WTC11 (cell line): ENCODE measurements around the gene TNFRSF4. TPM values are rescaled to one million over a fixed set of nuclear protein-coding genes. Genes with fewer than 3 reads are reported as not detected.

Experiments
- ATAC-seq: fragments of 200-7000 bp; cut with Tn5 transposase; 2 replicates; pipeline ENCODE4 v1.10.0; 2021; ENCODE audit warnings: mild to moderate bottlenecking, moderate library complexity
- CTCF ChIA-PET: fragments of 300-600 bp; sonication (Branson Sonifier 250); formaldehyde crosslinking; loops from one replicate; lab custom pipeline; 2021; ENCODE audit warnings: antibody characterized with exemption; lab: Charles Lee
- POLR2A ChIA-PET: fragments of 350-600 bp; sonication (Branson Sonifier 250); formaldehyde crosslinking; loops from one replicate; lab custom pipeline; 2021; ENCODE audit warnings: antibody characterized with exemption; lab: Charles Lee
- DNase-seq: peaks from one replicate; pipeline ENCODE4 v3.0.0; 2021; ENCODE audit warnings: low spot score
- H3K27ac Mint-ChIP-seq: 2 replicates; pipeline ENCODE4 v1.8.0; 2021; ENCODE audit warnings: mixed read lengths
- H3K27me3 Mint-ChIP-seq: 2 replicates; pipeline ENCODE4 v1.8.0; 2021; ENCODE audit warnings: low read depth, mild to moderate bottlenecking, moderate library complexity, mixed read lengths
- H3K36me3 Mint-ChIP-seq: 2 replicates; pipeline ENCODE4 v1.8.0; 2021; ENCODE audit warnings: mixed read lengths
- H3K4me1 Mint-ChIP-seq: 2 replicates; pipeline ENCODE4 v1.8.0; 2022; ENCODE audit warnings: mixed read lengths
- H3K4me3 Mint-ChIP-seq: 2 replicates; pipeline ENCODE4 v1.8.0; 2021; ENCODE audit warnings: mild to moderate bottlenecking, moderate library complexity, mixed read lengths
- H3K9me3 Mint-ChIP-seq: 2 replicates; pipeline ENCODE4 v1.8.0; 2021; ENCODE audit warnings: mixed read lengths
- CBFB ChIP-seq: sonication (generic); formaldehyde crosslinking; IDR thresholded peaks from 2 replicates; pipeline ENCODE4 v1.8.1; 2022; ENCODE audit warnings: mild to moderate bottlenecking, low read depth, missing genetic modification reagents
- MAX ChIP-seq: sonication (generic); formaldehyde crosslinking; IDR thresholded peaks from 2 replicates; pipeline ENCODE4 v1.8.0; 2022; ENCODE audit warnings: mild to moderate bottlenecking, missing genetic modification reagents
- NFE2L1 ChIP-seq: sonication (generic); formaldehyde crosslinking; IDR thresholded peaks from 2 replicates; pipeline ENCODE4 v1.8.1; 2023; ENCODE audit warnings: missing genetic modification reagents
- STAT6 ChIP-seq: sonication (generic); formaldehyde crosslinking; conservative IDR thresholded peaks from 2 replicates; pipeline ENCODE4 v1.8.1; 2023; ENCODE audit warnings: mild to moderate bottlenecking, low read depth, missing genetic modification reagents, moderate library complexity
- ZNF416 ChIP-seq: fragments of 250-450 bp; sonication (Bioruptor Pico); IDR thresholded peaks from 2 replicates; pipeline ENCODE4 v1.9.0; 2021; ENCODE audit warnings: mild to moderate bottlenecking, inconsistent platforms
- total RNA-seq: library from RNA; stranded (reverse); gene quantifications from 3 replicates; pipeline ENCODE4 v1.2.3, GENCODE V29; 2021
- TF ChIP-seq, protein P1 (sequence below): sonication (generic); formaldehyde crosslinking; IDR thresholded peaks from 2 replicates; pipeline ENCODE4 v1.8.0; 2022; ENCODE audit warnings: mild to moderate bottlenecking, missing genetic modification reagents
- TF ChIP-seq, protein P2 (sequence below): sonication (generic); formaldehyde crosslinking; IDR thresholded peaks from 2 replicates; pipeline ENCODE4 v1.8.1; 2022; ENCODE audit warnings: low read depth, missing genetic modification reagents, borderline replicate concordance
- TF ChIP-seq, protein P3 (sequence below): sonication (generic); formaldehyde crosslinking; IDR thresholded peaks from 2 replicates; pipeline ENCODE4 v1.8.1; 2022; ENCODE audit warnings: mild to moderate bottlenecking, missing genetic modification reagents, moderate library complexity, borderline replicate concordance
- TF ChIP-seq, protein P4 (sequence below): fragments of 250-450 bp; sonication (Bioruptor Pico); IDR thresholded peaks from 2 replicates; pipeline ENCODE4 v1.8.0; 2021; ENCODE audit warnings: mild to moderate bottlenecking

Gene TNFRSF4
- total RNA-seq, 1 experiment from 2014 or later, result 0.33 TPM

- DNase-seq (peak; percentile 49), ATAC-seq (peak; percentile 63)
- POLR2A ChIA-PET, result interaction anchor here (0.7 kb wide), 1 partner anchor 21 kb away, joined by 4 read pairs; no protein-coding TSS in a partner anchor
- CTCF ChIA-PET, result interaction anchor here (0.7 to 2.1 kb wide), 5 partner anchors 10 to 243 kb away, joined by 4 to 9 read pairs (median 6); no protein-coding TSS in a partner anchor
- H3K27me3 Mint-ChIP-seq, result no peaks in the 10 kb centered on the region
- H3K4me3 Mint-ChIP-seq, result no peak within 1 kb of the TSS
- TF ChIP-seq, protein P1, sequence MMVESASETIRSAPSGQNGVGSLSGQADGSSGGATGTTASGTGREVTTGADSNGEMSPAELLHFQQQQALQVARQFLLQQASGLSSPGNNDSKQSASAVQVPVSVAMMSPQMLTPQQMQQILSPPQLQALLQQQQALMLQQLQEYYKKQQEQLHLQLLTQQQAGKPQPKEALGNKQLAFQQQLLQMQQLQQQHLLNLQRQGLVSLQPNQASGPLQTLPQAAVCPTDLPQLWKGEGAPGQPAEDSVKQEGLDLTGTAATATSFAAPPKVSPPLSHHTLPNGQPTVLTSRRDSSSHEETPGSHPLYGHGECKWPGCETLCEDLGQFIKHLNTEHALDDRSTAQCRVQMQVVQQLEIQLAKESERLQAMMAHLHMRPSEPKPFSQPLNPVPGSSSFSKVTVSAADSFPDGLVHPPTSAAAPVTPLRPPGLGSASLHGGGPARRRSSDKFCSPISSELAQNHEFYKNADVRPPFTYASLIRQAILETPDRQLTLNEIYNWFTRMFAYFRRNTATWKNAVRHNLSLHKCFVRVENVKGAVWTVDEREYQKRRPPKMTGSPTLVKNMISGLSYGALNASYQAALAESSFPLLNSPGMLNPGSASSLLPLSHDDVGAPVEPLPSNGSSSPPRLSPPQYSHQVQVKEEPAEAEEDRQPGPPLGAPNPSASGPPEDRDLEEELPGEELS (CRISPR knock-in tag), result 0 out of 2 replicates have a peak, but pooled peaks have one; percentile 20
- TF ChIP-seq STAT6 (CRISPR knock-in tag), result no peak
- H3K9me3 Mint-ChIP-seq, result no peaks in the 10 kb centered on the region
- H3K27ac Mint-ChIP-seq, result no peak within 1 kb of the TSS
- no peaks in the 10 kb centered on the region for H3K4me1 Mint-ChIP-seq
- H3K36me3 Mint-ChIP-seq, result peaks cover 2% of the 10 kb centered on the region; the same call in 1 of the 2 replicates
Observed at GRCh38 chr1:1246577-1247340, 32.8 kb upstream of the TNFRSF4 start, which contains the start of gene C1QTNF12. Gene C1QTNF12 (minus strand): TSS chr1:1246722. CDS start chr1:1246690, 32 bp downstream.

GRCh38 chr1:1245817-1246576 lies 32.0 kb upstream of the TNFRSF4 start:
- TF ChIP-seq, protein P2, sequence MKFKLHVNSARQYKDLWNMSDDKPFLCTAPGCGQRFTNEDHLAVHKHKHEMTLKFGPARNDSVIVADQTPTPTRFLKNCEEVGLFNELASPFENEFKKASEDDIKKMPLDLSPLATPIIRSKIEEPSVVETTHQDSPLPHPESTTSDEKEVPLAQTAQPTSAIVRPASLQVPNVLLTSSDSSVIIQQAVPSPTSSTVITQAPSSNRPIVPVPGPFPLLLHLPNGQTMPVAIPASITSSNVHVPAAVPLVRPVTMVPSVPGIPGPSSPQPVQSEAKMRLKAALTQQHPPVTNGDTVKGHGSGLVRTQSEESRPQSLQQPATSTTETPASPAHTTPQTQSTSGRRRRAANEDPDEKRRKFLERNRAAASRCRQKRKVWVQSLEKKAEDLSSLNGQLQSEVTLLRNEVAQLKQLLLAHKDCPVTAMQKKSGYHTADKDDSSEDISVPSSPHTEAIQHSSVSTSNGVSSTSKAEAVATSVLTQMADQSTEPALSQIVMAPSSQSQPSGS, result no peak
- TF ChIP-seq, protein P3, sequence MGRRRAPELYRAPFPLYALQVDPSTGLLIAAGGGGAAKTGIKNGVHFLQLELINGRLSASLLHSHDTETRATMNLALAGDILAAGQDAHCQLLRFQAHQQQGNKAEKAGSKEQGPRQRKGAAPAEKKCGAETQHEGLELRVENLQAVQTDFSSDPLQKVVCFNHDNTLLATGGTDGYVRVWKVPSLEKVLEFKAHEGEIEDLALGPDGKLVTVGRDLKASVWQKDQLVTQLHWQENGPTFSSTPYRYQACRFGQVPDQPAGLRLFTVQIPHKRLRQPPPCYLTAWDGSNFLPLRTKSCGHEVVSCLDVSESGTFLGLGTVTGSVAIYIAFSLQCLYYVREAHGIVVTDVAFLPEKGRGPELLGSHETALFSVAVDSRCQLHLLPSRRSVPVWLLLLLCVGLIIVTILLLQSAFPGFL (CRISPR knock-in tag), result no peak
- TF ChIP-seq ZNF416 (CRISPR knock-in tag), result no peak
- 0 out of 2 replicates have a peak, but pooled peaks have one; percentile 49 for TF ChIP-seq MAX (CRISPR knock-in tag)
- TF ChIP-seq, protein P4, sequence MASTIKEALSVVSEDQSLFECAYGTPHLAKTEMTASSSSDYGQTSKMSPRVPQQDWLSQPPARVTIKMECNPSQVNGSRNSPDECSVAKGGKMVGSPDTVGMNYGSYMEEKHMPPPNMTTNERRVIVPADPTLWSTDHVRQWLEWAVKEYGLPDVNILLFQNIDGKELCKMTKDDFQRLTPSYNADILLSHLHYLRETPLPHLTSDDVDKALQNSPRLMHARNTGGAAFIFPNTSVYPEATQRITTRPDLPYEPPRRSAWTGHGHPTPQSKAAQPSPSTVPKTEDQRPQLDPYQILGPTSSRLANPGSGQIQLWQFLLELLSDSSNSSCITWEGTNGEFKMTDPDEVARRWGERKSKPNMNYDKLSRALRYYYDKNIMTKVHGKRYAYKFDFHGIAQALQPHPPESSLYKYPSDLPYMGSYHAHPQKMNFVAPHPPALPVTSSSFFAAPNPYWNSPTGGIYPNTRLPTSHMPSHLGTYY (CRISPR knock-in tag), result no peak
- no peak for TF ChIP-seq NFE2L1 (CRISPR knock-in tag)
- no peak for TF ChIP-seq CBFB
- ATAC-seq, result peak; percentile 6; the same call in 1 of the 2 replicates
- Mint-ChIP-seq H3K27me3 (no peaks in the 10 kb centered on the region), H3K27ac (no peak overlapping the region), H3K4me3 (no peak overlapping the region), H3K36me3 (peaks cover under 1% of the 10 kb centered on the region; the same call in 1 of the 2 replicates), H3K9me3 (no peaks in the 10 kb centered on the region), H3K4me1 (no peaks in the 10 kb centered on the region)
- POLR2A ChIA-PET, result no interaction called here
- CTCF ChIA-PET, result interaction anchor here (0.8 to 2.1 kb wide), 3 partner anchors 9 to 124 kb away, joined by 4 to 9 read pairs (median 6); no protein-coding TSS in a partner anchor
- peak; percentile 50 for DNase-seq
